CD14-positive monocyte (primary cell): ENCODE data around the gene KCNJ10. TPM values are rescaled to one million over a fixed set of nuclear protein-coding genes. Genes with fewer than 3 reads are reported as not detected.

Experiments used
- DNase-seq, 3 donors: peaks; one replicate each; pipeline ENCODE4 v3.0.0-alpha.2; 2011 to 2022
- H2AFZ ChIP-seq: 2 replicates; pipeline ENCODE4 v1.6.0; 2012; ENCODE audit warnings: mild to moderate bottlenecking, low read depth, low read length, inconsistent platforms; ENCODE audit not compliant: insufficient read depth, poor library complexity, severe bottlenecking
- H3K27ac ChIP-seq, 2 donors: 1 replicate in 1 of 2; 2 replicates in 1 of 2; pipeline ENCODE4 v1.5.1; 2012 to 2013; ENCODE audit warnings: low read length in 2 of 2, control low read depth in 1 of 2, inconsistent platforms in 1 of 2, low read depth in 1 of 2, mild to moderate bottlenecking in 1 of 2
- H3K27me3 ChIP-seq, 2 donors: one replicate each; pipeline versions ENCODE4 v1.6.0 to v1.6.1; 2011 to 2013; ENCODE audit warnings: low read length in 2 of 2; ENCODE audit not compliant: control insufficient read depth in 2 of 2, insufficient read depth in 2 of 2
- H3K36me3 ChIP-seq, 2 donors: replicated peaks in 1 of 2; 1 replicate in 1 of 2; 2 replicates in 1 of 2; pipeline versions ENCODE4 v1.5.1 to v1.6.1; 2012 to 2013; ENCODE audit warnings: low read length in 2 of 2, control low read depth in 1 of 2, inconsistent platforms in 1 of 2, mild to moderate bottlenecking in 1 of 2; ENCODE audit not compliant: insufficient read depth in 2 of 2, control insufficient read depth in 1 of 2
- H3K4me1 ChIP-seq, 2 donors: 1 replicate in 1 of 2; 2 replicates in 1 of 2; pipeline versions ENCODE4 v1.5.1 to v1.6.1; 2012 to 2013; ENCODE audit warnings: low read length in 2 of 2, control low read depth in 1 of 2, inconsistent platforms in 1 of 2, mild to moderate bottlenecking in 1 of 2, moderate library complexity in 1 of 2; ENCODE audit not compliant: insufficient read depth in 2 of 2, control insufficient read depth in 1 of 2
- H3K4me2 ChIP-seq: replicated peaks from 2 replicates; pipeline ENCODE3; 2012; ENCODE audit warnings: low read length, moderate library complexity, mild to moderate bottlenecking; ENCODE audit not compliant: poor library complexity, severe bottlenecking; ENCODE audit errors: extremely low read depth
- H3K4me3 ChIP-seq, 3 experiments: fragments of 200-600 bp in 1 of 3; sonication (generic) in 1 of 3; replicated peaks in 1 of 3; 1 replicate in 2 of 3; 2 replicates in 1 of 3; pipeline ENCODE4 v1.5.1; 2011 to 2013; ENCODE audit warnings: low read length in 3 of 3, mild to moderate bottlenecking in 3 of 3, control low read depth in 2 of 3, low read depth in 2 of 3, inconsistent platforms in 1 of 3, moderate library complexity in 1 of 3
- H3K79me2 ChIP-seq: 2 replicates; pipeline ENCODE4 v1.6.0; 2012; ENCODE audit warnings: mild to moderate bottlenecking, control low read depth, inconsistent platforms, low read length, moderate library complexity; ENCODE audit not compliant: insufficient read depth
- H3K9ac ChIP-seq: 2 replicates; pipeline ENCODE4 v1.6.0; 2017; ENCODE audit warnings: low read length, mild to moderate bottlenecking; ENCODE audit not compliant: insufficient read depth, poor library complexity, severe bottlenecking
- H3K9me3 ChIP-seq, 2 donors: replicated peaks in 1 of 2; 1 replicate in 1 of 2; 2 replicates in 1 of 2; pipeline versions ENCODE4 v1.5.1 to v1.6.1; 2012 to 2013; ENCODE audit warnings: low read length in 2 of 2, control low read depth in 1 of 2; ENCODE audit not compliant: control insufficient read depth in 1 of 2, insufficient read depth in 1 of 2
- H4K20me1 ChIP-seq: 2 replicates; pipeline ENCODE4 v1.6.0; 2012; ENCODE audit warnings: mild to moderate bottlenecking, low read length, control low read depth, moderate library complexity; ENCODE audit not compliant: insufficient read depth
- H3K27ac Mint-ChIP-seq, 7 donors: one replicate each; pipeline ENCODE4 v1.8.0; 2020; ENCODE audit warnings: mild to moderate bottlenecking in 7 of 7, mixed read lengths in 7 of 7, moderate library complexity in 6 of 7, inconsistent platforms in 2 of 7
- H3K27me3 Mint-ChIP-seq, 3 donors: one replicate each; pipeline ENCODE4 v1.8.0; 2021 to 2022; ENCODE audit warnings: low read depth in 3 of 3, mild to moderate bottlenecking in 3 of 3, mixed read lengths in 3 of 3, moderate library complexity in 3 of 3, inconsistent platforms in 1 of 3
- H3K36me3 Mint-ChIP-seq, 2 donors: one replicate each; pipeline ENCODE4 v1.8.0; 2020; ENCODE audit warnings: mixed read lengths in 2 of 2, inconsistent platforms in 1 of 2, mild to moderate bottlenecking in 1 of 2
- H3K4me1 Mint-ChIP-seq: one replicate; pipeline ENCODE4 v1.8.0; 2020; ENCODE audit warnings: mild to moderate bottlenecking, mixed read lengths
- H3K4me3 Mint-ChIP-seq, 2 donors: one replicate each; pipeline ENCODE4 v1.8.0; 2020; ENCODE audit warnings: mild to moderate bottlenecking in 2 of 2, mixed read lengths in 2 of 2, moderate library complexity in 1 of 2
- H3K9me3 Mint-ChIP-seq, 7 donors: one replicate each; pipeline ENCODE4 v1.8.0; 2020 to 2022; ENCODE audit warnings: mixed read lengths in 7 of 7, mild to moderate bottlenecking in 6 of 7, moderate library complexity in 6 of 7, inconsistent platforms in 2 of 7
- WGBS: methylation state at CpG from one replicate; pipeline ENCODE4 v1.1.5; 2013; ENCODE audit warnings: missing lambda C conversion rate; ENCODE audit not compliant: insufficient coverage; 5-methylcytosine and 5-hydroxymethylcytosine counted together
- intact Hi-C, 2 donors: fragments of 100-400 bp; cut with micrococcal nuclease; formaldehyde crosslinking; loops; one replicate each; pipeline versions ENCODE4 v1.15.0 to v1.15.1; 2023
- polyA plus RNA-seq, 3 donors: library from polyadenylated mRNA; depleted of rRNA in 1 of 3; unstranded in 2 of 3; stranded (reverse) in 1 of 3; fragments of 300-500 nt in 2 of 3; fragments of >200 nt in 1 of 3; fragmentation: Illumina TruSeq in 2 of 3; gene quantifications; 1 replicate in 2 of 3; 2 replicates in 1 of 3; pipeline ENCODE4 v1.2.3, GENCODE V29; 2012 to 2021
- TF ChIP-seq, protein P1 (sequence below): fragments of 200-600 bp; IDR thresholded peaks from one replicate; pipeline ENCODE4 v1.8.0; 2022; ENCODE audit warnings: antibody characterized with exemption, mild to moderate bottlenecking

The KCNJ10 gene
- polyA plus RNA-seq, 3 donors, result 0.23 TPM; not detected in 2

GRCh38 chr1:159994896-159995295 lies 75.1 kb downstream of the KCNJ10 start:
- no peaks in the 10 kb centered on the region for H3K9me3 ChIP-seq
- DNase-seq, result no peak
- no peak overlapping the region for H3K4me2 ChIP-seq
- H3K9me3 Mint-ChIP-seq, result peaks cover 0 to 3% (median 0%) of the 10 kb centered on the region in 7 donors
- H3K4me1 ChIP-seq, result peaks cover 9 to 14% of the 10 kb centered on the region in 2 donors
- H3K4me1 Mint-ChIP-seq, result peaks cover 15% of the 10 kb centered on the region
- no peak overlapping the region for H2AFZ ChIP-seq
- H3K27me3 Mint-ChIP-seq, result peaks cover 2 to 13% (median 4%) of the 10 kb centered on the region in 3 donors
- 100% methylated on average over 2 of the region's 2 CpGs for WGBS
- H3K9ac ChIP-seq, result no peak overlapping the region
- H3K36me3 Mint-ChIP-seq, result no peaks in the 10 kb centered on the region
- H3K36me3 ChIP-seq, result no peaks in the 10 kb centered on the region
- peaks cover 0 to 5% of the 10 kb centered on the region in 2 donors for H3K27me3 ChIP-seq
- intact Hi-C loops, result no loop called here
- no peak overlapping the region for H3K4me3 ChIP-seq
- TF ChIP-seq, protein P1, sequence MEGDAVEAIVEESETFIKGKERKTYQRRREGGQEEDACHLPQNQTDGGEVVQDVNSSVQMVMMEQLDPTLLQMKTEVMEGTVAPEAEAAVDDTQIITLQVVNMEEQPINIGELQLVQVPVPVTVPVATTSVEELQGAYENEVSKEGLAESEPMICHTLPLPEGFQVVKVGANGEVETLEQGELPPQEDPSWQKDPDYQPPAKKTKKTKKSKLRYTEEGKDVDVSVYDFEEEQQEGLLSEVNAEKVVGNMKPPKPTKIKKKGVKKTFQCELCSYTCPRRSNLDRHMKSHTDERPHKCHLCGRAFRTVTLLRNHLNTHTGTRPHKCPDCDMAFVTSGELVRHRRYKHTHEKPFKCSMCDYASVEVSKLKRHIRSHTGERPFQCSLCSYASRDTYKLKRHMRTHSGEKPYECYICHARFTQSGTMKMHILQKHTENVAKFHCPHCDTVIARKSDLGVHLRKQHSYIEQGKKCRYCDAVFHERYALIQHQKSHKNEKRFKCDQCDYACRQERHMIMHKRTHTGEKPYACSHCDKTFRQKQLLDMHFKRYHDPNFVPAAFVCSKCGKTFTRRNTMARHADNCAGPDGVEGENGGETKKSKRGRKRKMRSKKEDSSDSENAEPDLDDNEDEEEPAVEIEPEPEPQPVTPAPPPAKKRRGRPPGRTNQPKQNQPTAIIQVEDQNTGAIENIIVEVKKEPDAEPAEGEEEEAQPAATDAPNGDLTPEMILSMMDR, result no peak
- H3K27ac Mint-ChIP-seq, result no peak overlapping the region
- H3K4me3 Mint-ChIP-seq, result no peak overlapping the region
- H3K79me2 ChIP-seq, result no peaks in the 10 kb centered on the region
- no peaks in the 10 kb centered on the region for H4K20me1 ChIP-seq
- no peak overlapping the region for H3K27ac ChIP-seq

DNA sequence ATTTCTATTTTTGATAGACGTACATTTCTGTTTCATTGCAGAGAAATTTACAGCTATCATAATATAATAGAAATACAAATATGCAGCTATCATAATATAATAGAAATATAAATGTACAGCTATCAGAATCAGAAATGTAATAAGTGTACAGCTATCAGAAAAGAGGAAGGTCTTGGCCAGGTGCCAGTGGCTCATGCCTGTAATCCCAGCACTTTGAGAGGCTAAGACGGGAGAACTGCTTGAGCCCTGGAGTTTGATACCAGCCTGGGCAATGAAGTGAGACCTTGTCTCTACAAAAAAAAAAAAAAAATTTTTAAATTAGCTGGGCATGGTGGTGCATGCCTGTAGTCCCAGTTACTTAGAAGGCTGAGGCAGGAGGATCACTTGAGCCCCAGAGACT lies 76.0 kb downstream of the KCNJ10 start:
- Mint-ChIP-seq H3K4me1 (peaks cover 15% of the 10 kb centered on the region), H3K9me3 (peaks cover 0 to 1% (median 0%) of the 10 kb centered on the region in 7 donors), H3K4me3 (no peak overlapping the region), H3K36me3 (no peaks in the 10 kb centered on the region), H3K27me3 (peaks cover 0 to 10% (median 2%) of the 10 kb centered on the region in 3 donors), H3K27ac (no peak overlapping the region)
- Histone ChIP-seq H3K9me3 (no peaks in the 10 kb centered on the region), H4K20me1 (no peaks in the 10 kb centered on the region), H3K4me2 (no peak overlapping the region), H3K27me3 (peaks cover 0 to 3% of the 10 kb centered on the region in 2 donors), H3K4me1 (peaks cover 9 to 14% of the 10 kb centered on the region in 2 donors), H3K9ac (no peak overlapping the region), H3K79me2 (no peaks in the 10 kb centered on the region), H3K27ac (no peak overlapping the region), H3K36me3 (no peaks in the 10 kb centered on the region), H2AFZ (no peak overlapping the region), H3K4me3 (no peak overlapping the region)
- DNase-seq, result no peak
- intact Hi-C loops, result no loop called here
- TF ChIP-seq, protein P1, result no peak
- 100% methylated on average over 1 of the region's 2 CpGs for WGBS
